Neural progenitor cell (in vitro differentiated cells): ENCODE results near the gene SEMA3C. TPM values are rescaled to one million over a fixed set of nuclear protein-coding genes. Genes with fewer than 3 reads are reported as not detected.

Experiments
- DNase-seq: peaks from one replicate; pipeline ENCODE4 v3.0.0-alpha.2; 2016; ENCODE audit warnings: low spot score
- H2AFZ ChIP-seq: fragments of 200-600 bp; sonication (generic); replicated peaks from 2 replicates; pipeline ENCODE4 v1.6.1; 2016; ENCODE audit warnings: antibody characterized with exemption
- H3F3A ChIP-seq: fragments of 200-600 bp; sonication (generic); 2 replicates; pipeline ENCODE4 v1.6.1; 2016; ENCODE audit warnings: antibody characterized with exemption, low read depth
- H3K27ac ChIP-seq: fragments of 200-600 bp; sonication (generic); 2 replicates; pipeline ENCODE4 v1.5.1; 2016; ENCODE audit warnings: mild to moderate bottlenecking
- H3K27me3 ChIP-seq: fragments of 200-600 bp; sonication (generic); 2 replicates; pipeline ENCODE4 v1.6.1; 2016; ENCODE audit warnings: mild to moderate bottlenecking, moderate library complexity
- H3K36me3 ChIP-seq: fragments of 200-600 bp; sonication (generic); 2 replicates; pipeline ENCODE4 v1.5.1; 2016
- H3K4me1 ChIP-seq: fragments of 200-600 bp; sonication (generic); 2 replicates; pipeline ENCODE4 v1.6.1; 2016; ENCODE audit warnings: mixed run types
- H3K4me2 ChIP-seq: fragments of 200-600 bp; sonication (generic); 2 replicates; pipeline ENCODE4 v1.6.1; 2016
- H3K4me3 ChIP-seq: fragments of 200-600 bp; sonication (generic); 2 replicates; pipeline ENCODE4 v1.5.1; 2016
- H3K79me2 ChIP-seq: fragments of 200-600 bp; sonication (generic); 2 replicates; pipeline ENCODE4 v1.6.1; 2016; ENCODE audit warnings: low read depth
- H3K9ac ChIP-seq: fragments of 200-600 bp; sonication (generic); 2 replicates; pipeline ENCODE4 v1.6.1; 2016
- H3K9me3 ChIP-seq: fragments of 200-600 bp; sonication (generic); 2 replicates; pipeline ENCODE4 v1.5.1; 2016; ENCODE audit warnings: low read depth
- H4K20me1 ChIP-seq: fragments of 200-600 bp; sonication (generic); 2 replicates; pipeline ENCODE4 v1.6.1; 2016; ENCODE audit warnings: low read depth
- H3K27ac Mint-ChIP-seq: 3 replicates; pipeline ENCODE4 v1.8.0; 2021; ENCODE audit warnings: mixed read lengths
- H3K27me3 Mint-ChIP-seq: 2 replicates; pipeline ENCODE4 v1.8.0; 2022; ENCODE audit warnings: low read depth, mild to moderate bottlenecking, inconsistent platforms, moderate library complexity, mixed read lengths; ENCODE audit not compliant: insufficient read depth
- H3K36me3 Mint-ChIP-seq: 3 replicates; pipeline ENCODE4 v1.8.0; 2021; ENCODE audit warnings: mixed read lengths
- H3K4me1 Mint-ChIP-seq: 3 replicates; pipeline ENCODE4 v1.8.0; 2021; ENCODE audit warnings: mixed read lengths
- H3K4me3 Mint-ChIP-seq: 3 replicates; pipeline ENCODE4 v1.8.0; 2021; ENCODE audit warnings: mild to moderate bottlenecking, moderate library complexity, mixed read lengths
- H3K9me3 Mint-ChIP-seq: 3 replicates; pipeline ENCODE4 v1.8.0; 2020; ENCODE audit warnings: mixed read lengths
- EZH2 ChIP-seq: fragments of 200-600 bp; sonication (generic); IDR thresholded peaks from 2 replicates; pipeline ENCODE4 v1.6.1; 2017; ENCODE audit warnings: antibody characterized with exemption, mild to moderate bottlenecking, moderate library complexity
- EZH2phosphoT487 ChIP-seq: fragments of 200-600 bp; sonication (generic); IDR thresholded peaks from 2 replicates; pipeline ENCODE4 v1.6.1; 2017; ENCODE audit warnings: antibody characterized with exemption
- total RNA-seq: library from RNA; depleted of rRNA; stranded (reverse); fragments of >200 nt; gene quantifications from 2 replicates; pipeline ENCODE4 v1.2.3, GENCODE V29; 2015; ENCODE audit warnings: low replicate concordance
- TF ChIP-seq, protein P1 (sequence below): fragments of 200-600 bp; sonication (generic); IDR thresholded peaks from 2 replicates; pipeline ENCODE4 v1.5.1; 2017; ENCODE audit warnings: antibody characterized with exemption, mild to moderate bottlenecking

The SEMA3C gene
- total RNA-seq, 1 donor from 2014 or later: 0.54 TPM

DNA sequence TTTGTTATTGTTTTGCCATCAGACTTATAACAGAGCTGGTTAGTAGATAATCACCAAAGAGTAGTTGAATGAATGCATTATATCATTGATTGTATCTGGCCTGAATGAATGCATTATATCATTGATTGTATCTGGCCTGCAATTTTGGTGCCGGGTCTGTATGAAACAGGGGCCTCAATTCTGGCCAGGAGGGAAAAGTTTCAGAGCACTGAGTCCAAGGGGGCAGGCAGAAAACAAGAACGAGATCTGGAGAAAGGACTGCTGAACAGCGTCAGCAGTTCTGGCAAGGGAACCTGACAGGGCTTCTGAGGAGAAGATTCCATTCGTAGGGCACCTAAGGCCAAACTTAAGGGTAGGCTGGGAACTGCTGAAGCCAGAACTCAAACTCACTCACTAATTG, 128.0 kb downstream of the SEMA3C start:
- Mint-ChIP-seq H3K4me3 (no peak overlapping the region), H3K36me3 (peaks cover 10% of the 10 kb centered on the region), H3K27ac (no peak overlapping the region), H3K9me3 (no peaks in the 10 kb centered on the region), H3K27me3 (peaks cover 2% of the 10 kb centered on the region), H3K4me1 (peaks cover 4% of the 10 kb centered on the region)
- H3K4me1 ChIP-seq: no peaks in the 10 kb centered on the region
- no peak overlapping the region for H3K27ac ChIP-seq
- no peak overlapping the region for H2AFZ ChIP-seq
- TF ChIP-seq EZH2phosphoT487 (no peak), EZH2 (no peak)
- TF ChIP-seq, protein P1, sequence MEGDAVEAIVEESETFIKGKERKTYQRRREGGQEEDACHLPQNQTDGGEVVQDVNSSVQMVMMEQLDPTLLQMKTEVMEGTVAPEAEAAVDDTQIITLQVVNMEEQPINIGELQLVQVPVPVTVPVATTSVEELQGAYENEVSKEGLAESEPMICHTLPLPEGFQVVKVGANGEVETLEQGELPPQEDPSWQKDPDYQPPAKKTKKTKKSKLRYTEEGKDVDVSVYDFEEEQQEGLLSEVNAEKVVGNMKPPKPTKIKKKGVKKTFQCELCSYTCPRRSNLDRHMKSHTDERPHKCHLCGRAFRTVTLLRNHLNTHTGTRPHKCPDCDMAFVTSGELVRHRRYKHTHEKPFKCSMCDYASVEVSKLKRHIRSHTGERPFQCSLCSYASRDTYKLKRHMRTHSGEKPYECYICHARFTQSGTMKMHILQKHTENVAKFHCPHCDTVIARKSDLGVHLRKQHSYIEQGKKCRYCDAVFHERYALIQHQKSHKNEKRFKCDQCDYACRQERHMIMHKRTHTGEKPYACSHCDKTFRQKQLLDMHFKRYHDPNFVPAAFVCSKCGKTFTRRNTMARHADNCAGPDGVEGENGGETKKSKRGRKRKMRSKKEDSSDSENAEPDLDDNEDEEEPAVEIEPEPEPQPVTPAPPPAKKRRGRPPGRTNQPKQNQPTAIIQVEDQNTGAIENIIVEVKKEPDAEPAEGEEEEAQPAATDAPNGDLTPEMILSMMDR: no peak
- no peak overlapping the region for H3K4me3 ChIP-seq
- H3K79me2 ChIP-seq: no peaks in the 10 kb centered on the region
- H3K36me3 ChIP-seq: no peaks in the 10 kb centered on the region
- no peaks in the 10 kb centered on the region for H4K20me1 ChIP-seq
- no peak overlapping the region for H3K4me2 ChIP-seq
- DNase-seq: no peak
- no peaks in the 10 kb centered on the region for H3K27me3 ChIP-seq
- no peaks in the 10 kb centered on the region for H3K9me3 ChIP-seq
- no peaks in the 10 kb centered on the region for H3F3A ChIP-seq
- H3K9ac ChIP-seq: no peak overlapping the region

DNA sequence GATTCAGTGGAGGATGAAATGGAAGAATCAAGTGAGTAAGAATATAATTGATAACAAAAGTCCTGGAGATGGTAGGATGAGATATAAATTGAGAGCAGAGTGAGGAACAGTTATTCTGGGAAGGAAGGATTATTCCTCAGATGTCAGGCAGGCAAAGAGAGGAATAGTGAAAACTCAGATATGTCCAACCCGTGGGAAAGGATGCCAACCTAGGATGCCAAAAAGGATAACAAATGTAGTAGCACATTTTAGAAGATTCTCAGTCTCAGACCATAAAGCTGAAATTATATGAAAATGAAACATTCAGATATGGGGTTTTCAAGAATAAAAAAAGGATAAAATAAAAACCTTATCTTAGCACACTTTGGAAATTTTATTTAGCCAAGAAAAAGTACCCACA, 131.1 kb downstream of the SEMA3C start:
- H3K27me3 ChIP-seq: no peaks in the 10 kb centered on the region
- Mint-ChIP-seq H3K27me3 (peaks cover 2% of the 10 kb centered on the region), H3K4me3 (no peak overlapping the region), H3K9me3 (no peaks in the 10 kb centered on the region), H3K4me1 (peaks cover 21% of the 10 kb centered on the region), H3K36me3 (peaks cover 10% of the 10 kb centered on the region), H3K27ac (no peak overlapping the region)
- no peaks in the 10 kb centered on the region for H4K20me1 ChIP-seq
- H3K4me2 ChIP-seq: no peak overlapping the region
- no peak overlapping the region for H3K9ac ChIP-seq
- H2AFZ ChIP-seq: no peak overlapping the region
- H3K9me3 ChIP-seq: no peaks in the 10 kb centered on the region
- H3K36me3 ChIP-seq: no peaks in the 10 kb centered on the region
- H3F3A ChIP-seq: no peaks in the 10 kb centered on the region
- no peak overlapping the region for H3K4me3 ChIP-seq
- H3K27ac ChIP-seq: no peak overlapping the region
- no peak for DNase-seq
- TF ChIP-seq EZH2phosphoT487: no peak
- TF ChIP-seq EZH2: no peak
- TF ChIP-seq, protein P1: no peak
- H3K4me1 ChIP-seq: no peaks in the 10 kb centered on the region
- no peaks in the 10 kb centered on the region for H3K79me2 ChIP-seq

DNA sequence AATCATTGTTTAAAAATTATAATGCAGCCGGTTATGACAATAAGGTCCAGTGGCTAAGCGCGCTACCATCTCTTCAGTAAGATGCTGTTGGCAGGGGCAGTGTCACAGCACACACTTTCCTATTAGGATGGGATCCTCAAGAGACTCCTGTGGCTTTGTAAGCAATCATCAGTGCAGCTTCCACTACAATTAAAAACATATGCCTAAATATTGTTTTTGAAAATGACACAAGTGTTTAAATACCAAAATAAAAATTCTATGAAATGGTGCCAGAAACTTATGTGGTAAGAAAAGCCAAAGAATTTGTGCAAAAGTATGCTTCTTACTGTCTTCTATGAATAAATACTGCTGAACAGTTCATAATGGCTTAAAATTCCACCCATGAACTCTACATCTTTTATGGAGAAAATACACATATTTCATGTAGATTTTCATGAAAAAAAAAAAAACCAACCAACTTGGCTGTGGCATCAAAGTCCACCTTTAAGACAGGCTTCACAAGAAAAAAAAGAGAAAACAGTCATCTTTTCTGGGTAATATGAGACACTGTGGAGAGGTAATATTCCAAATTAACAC, 132.8 kb downstream of the SEMA3C start:
- H3K4me2 ChIP-seq: no peak overlapping the region
- H3K36me3 ChIP-seq: no peaks in the 10 kb centered on the region
- peaks cover 33% of the 10 kb centered on the region for H3K4me1 Mint-ChIP-seq
- H3K79me2 ChIP-seq: no peaks in the 10 kb centered on the region
- peaks cover 3% of the 10 kb centered on the region for H3K27me3 Mint-ChIP-seq
- TF ChIP-seq, protein P1: no peak
- no peak for TF ChIP-seq EZH2phosphoT487
- TF ChIP-seq EZH2: no peak
- H4K20me1 ChIP-seq: no peaks in the 10 kb centered on the region
- no peak for DNase-seq
- H3K9me3 Mint-ChIP-seq: no peaks in the 10 kb centered on the region
- no peak overlapping the region for H3K4me3 ChIP-seq
- no peak overlapping the region for H3K27ac ChIP-seq
- no peaks in the 10 kb centered on the region for H3K4me1 ChIP-seq
- no peak overlapping the region for H3K4me3 Mint-ChIP-seq
- H3K27me3 ChIP-seq: no peaks in the 10 kb centered on the region
- H3K9ac ChIP-seq: no peak overlapping the region
- H3K27ac Mint-ChIP-seq: no peak overlapping the region
- peaks cover 10% of the 10 kb centered on the region for H3K36me3 Mint-ChIP-seq
- H3K9me3 ChIP-seq: no peaks in the 10 kb centered on the region
- H3F3A ChIP-seq: no peaks in the 10 kb centered on the region
- no peak overlapping the region for H2AFZ ChIP-seq
